AG09319 (cell line): ENCODE results near the gene THOC5.

Experiments used
- DNase-seq: peaks from one replicate; pipeline ENCODE4 v3.0.0-alpha.2; 2010; ENCODE audit warnings: low read depth; ENCODE audit errors: extremely low read depth
- TF ChIP-seq, protein P1 (sequence below): IDR thresholded peaks from 2 replicates; pipeline ENCODE4 v1.5.1; 2011; ENCODE audit warnings: low read depth, mild to moderate bottlenecking, inconsistent platforms, low read length, moderate library complexity

THOC5 gene

DNA sequence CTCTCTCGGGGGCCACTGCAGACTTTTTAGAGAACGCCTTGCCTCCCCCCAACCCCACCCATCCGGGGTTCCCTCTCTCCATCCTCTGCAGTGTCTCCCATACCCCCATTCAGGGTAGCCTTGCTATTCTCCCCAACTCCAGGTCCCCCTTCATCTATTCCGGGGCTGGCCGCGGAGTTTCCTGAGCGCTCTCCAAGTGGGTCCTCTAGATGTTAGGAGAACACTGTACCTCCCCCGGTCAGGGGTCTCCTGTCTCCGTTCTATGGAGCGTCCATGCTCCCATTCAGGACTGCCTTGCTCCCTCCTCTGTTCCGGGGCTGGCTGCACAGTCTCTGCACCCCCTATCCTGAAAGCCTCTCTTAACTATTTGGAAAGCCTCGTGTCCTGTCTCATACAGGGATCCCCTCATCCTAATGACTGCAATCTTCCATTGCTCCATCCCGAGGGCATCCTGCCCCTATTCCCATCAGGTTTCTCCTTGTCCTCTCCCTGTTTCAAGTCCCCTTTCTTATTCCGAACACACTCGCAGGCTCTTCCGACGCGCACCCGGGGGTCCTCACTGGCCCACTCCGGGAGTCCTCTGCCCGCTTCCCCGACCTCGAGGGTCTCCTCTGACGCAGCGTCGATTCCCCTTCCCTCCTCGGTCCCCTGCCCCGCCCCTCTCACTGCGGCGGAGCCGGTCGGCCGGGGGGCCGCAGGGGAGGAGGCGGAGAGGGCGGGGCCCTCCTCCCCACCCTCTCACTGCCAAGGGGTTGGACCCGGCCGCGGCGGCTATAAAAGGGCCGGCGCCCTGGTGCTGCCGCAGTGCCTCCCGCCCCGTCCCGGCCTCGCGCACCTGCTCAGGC lies 73.9 kb downstream of the THOC5 start, which contains the start of gene NEFH:
Gene NEFH (plus strand): TSS at position 802 of the 845 bp plus-strand sequence. CDS start 45 bp downstream, outside the sequence.
- TF ChIP-seq, protein P1, sequence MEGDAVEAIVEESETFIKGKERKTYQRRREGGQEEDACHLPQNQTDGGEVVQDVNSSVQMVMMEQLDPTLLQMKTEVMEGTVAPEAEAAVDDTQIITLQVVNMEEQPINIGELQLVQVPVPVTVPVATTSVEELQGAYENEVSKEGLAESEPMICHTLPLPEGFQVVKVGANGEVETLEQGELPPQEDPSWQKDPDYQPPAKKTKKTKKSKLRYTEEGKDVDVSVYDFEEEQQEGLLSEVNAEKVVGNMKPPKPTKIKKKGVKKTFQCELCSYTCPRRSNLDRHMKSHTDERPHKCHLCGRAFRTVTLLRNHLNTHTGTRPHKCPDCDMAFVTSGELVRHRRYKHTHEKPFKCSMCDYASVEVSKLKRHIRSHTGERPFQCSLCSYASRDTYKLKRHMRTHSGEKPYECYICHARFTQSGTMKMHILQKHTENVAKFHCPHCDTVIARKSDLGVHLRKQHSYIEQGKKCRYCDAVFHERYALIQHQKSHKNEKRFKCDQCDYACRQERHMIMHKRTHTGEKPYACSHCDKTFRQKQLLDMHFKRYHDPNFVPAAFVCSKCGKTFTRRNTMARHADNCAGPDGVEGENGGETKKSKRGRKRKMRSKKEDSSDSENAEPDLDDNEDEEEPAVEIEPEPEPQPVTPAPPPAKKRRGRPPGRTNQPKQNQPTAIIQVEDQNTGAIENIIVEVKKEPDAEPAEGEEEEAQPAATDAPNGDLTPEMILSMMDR = no peak
- DNase-seq = no peak

DNA sequence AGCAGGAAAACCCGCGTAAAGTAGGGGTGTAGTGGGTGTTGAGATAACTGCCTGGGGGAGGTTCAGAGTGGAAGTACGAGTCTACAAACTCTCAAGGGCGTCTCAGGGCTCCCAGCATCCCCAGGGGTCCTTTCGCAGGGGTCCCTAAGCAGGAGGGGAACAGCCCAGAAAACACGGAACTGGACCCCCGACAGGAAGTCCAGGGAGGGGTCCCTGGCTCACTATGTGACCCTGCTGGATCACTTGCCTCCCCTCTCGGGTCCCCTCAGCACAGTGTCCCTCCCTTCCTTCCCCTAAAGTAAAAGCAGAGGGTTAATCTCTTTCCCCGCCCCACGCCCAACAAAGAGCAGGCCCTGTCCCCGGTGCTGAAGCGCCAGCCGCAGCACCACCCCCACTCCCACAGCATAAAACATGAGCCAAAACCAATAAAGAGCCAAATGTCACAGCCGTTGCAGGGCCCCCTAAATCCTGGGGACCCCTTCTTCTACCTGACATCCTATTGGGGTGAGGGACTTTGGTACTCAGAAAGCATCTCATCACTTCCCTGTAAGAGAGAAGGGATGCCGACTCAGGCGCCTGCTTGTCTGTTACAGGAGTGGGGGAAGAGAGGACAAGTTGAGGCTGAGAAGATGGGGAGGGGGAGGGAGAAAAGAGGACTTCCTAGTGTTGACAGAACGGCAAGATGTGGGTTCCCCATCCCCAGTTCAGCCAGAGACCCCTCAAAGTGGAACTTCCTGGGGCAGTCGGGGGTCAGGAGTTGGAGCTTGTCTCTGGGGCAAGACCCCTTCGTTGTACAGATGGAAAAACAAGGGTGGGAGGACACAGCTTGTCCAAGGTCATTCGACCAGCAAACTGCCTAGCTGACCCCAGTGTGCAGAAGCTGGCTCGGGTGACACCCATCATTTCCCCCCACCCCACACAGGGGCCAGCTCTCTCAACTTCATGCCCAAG lies 75.0 kb downstream of the THOC5 start:
- DNase-seq = no peak
- TF ChIP-seq, protein P1 = no peak

- TF ChIP-seq, protein P1 = no peak
- DNase-seq = no peak
Observed at GRCh38 chr22:29477723-29478318, 75.7 kb downstream of the THOC5 start.

GRCh38 chr22:29476116-29476515 lies 77.4 kb downstream of the THOC5 start:
- TF ChIP-seq, protein P1 = no peak

DNA sequence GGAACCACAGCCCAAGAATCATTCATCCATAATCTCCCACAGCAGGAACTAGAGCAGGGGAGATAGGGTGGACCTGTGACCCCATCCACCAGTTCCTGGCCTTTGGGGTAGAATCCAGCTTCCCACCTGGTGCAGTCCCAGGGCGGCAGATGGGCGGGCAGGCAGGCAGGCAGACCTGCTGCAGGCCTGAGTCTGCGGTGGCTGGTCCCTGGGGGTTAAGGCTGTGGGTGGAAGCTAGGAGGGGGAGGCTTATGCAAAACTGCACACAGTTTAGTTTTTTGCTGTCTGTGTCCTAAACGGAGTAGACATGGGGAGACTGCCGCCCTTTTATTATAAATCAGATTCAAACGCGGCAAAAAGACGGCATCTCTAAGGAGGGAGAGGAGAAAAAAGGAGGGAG lies 78.0 kb downstream of the THOC5 start:
- DNase-seq = no peak
- TF ChIP-seq, protein P1 = no peak

More at GRCh38 chr22:29476116-29476515, 77.4 kb downstream of the THOC5 start:
- DNase-seq = no peak

DNA sequence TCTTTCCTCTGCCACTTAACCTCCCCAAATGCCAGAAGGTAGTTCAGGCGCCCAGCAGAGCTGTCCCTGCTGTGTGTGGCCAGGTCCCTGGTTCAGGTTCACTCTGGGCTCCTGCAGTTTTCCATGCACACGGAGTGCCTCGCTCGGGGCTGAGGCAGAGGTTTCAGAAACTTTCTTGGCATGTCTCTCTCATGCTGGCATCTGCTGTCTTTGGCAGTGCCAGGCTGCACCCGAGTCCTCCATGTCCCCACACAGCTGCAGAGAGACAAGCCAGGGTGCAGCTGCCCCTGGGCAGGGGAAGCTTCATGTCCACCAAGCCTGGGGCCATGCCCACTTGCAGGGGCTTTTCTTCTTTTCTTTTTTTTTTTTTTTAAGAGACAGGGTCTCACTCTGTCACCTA lies 80.6 kb downstream of the THOC5 start:
- no peak for DNase-seq
- TF ChIP-seq, protein P1 = no peak
